SK-N-SH (cell line): ENCODE data around the gene MAP3K3. TPM values are rescaled to one million over a fixed set of nuclear protein-coding genes. Genes with fewer than 3 reads are reported as not detected.
A peak's percentile ranks its signal among the peaks of the same experiment; 100 is the strongest.

Experiments
- CTCF ChIA-PET: fragments of 300-600, 350-600 bp; formaldehyde crosslinking; extraction: SDS; loops from one replicate; lab custom pipeline; 2021; lab: Yijun Ruan, JAX
- POLR2A ChIA-PET: fragments of 350-600 bp; sonication (Branson Sonifier 250); formaldehyde crosslinking; extraction: SDS; loops from one replicate; lab custom pipeline; 2020; ENCODE audit warnings: antibody characterized with exemption, inconsistent platforms; lab: Yijun Ruan, JAX
- DNase-seq: peaks from one replicate; pipeline ENCODE4 v3.0.0; 2012
- H2AFZ ChIP-seq: fragments of 200-600 bp; sonication (generic); 2 replicates; pipeline ENCODE4 v1.8.1; 2016; ENCODE audit warnings: antibody characterized with exemption, mild to moderate bottlenecking, low read depth
- H3F3A ChIP-seq: fragments of 200-600 bp; sonication (generic); replicated peaks from 2 replicates; pipeline ENCODE3; 2016; ENCODE audit warnings: antibody characterized with exemption, mild to moderate bottlenecking; ENCODE audit not compliant: insufficient read depth
- H3K27ac ChIP-seq, 2 experiments: fragments of 200-500 bp in 1 of 2; fragments of 200-600 bp in 1 of 2; sonication (Bioruptor generic) in 1 of 2; sonication (generic), shearing (Covaris generic) in 1 of 2; 2 replicates each; pipeline versions ENCODE4 v1.5.1 to v1.6.1; 2014 to 2016; ENCODE audit warnings: low read depth in 2 of 2, inconsistent platforms in 1 of 2, low read length in 1 of 2, mild to moderate bottlenecking in 1 of 2, mixed read lengths in 1 of 2
- H3K27me3 ChIP-seq: fragments of 200-600 bp; sonication (generic), shearing (Covaris generic); 2 replicates; pipeline ENCODE4 v1.6.1; 2016; ENCODE audit warnings: mixed run types; ENCODE audit not compliant: insufficient read depth
- H3K36me3 ChIP-seq, 2 experiments: fragments of 200-500 bp in 1 of 2; fragments of 200-600 bp in 1 of 2; sonication (Bioruptor generic) in 1 of 2; sonication (generic) in 1 of 2; replicated peaks in 1 of 2; 2 replicates each; pipeline versions ENCODE3 to v1.5.1; 2014 to 2016; ENCODE audit warnings: low read length in 1 of 2, mild to moderate bottlenecking in 1 of 2; ENCODE audit not compliant: insufficient read depth in 2 of 2, control insufficient read depth in 1 of 2
- H3K4me1 ChIP-seq, 2 experiments: fragments of 200-500 bp in 1 of 2; fragments of 200-600 bp in 1 of 2; sonication (Bioruptor generic) in 1 of 2; sonication (generic), shearing (Covaris generic) in 1 of 2; 2 replicates each; pipeline versions ENCODE4 v1.5.1 to v1.6.1; 2014 to 2016; ENCODE audit warnings: low read depth in 1 of 2, low read length in 1 of 2, mixed run types in 1 of 2; ENCODE audit not compliant: insufficient read depth in 2 of 2, control insufficient read depth in 1 of 2
- H3K4me2 ChIP-seq: fragments of 200-600 bp; sonication (generic), shearing (Covaris generic); 2 replicates; pipeline ENCODE4 v1.6.1; 2017; ENCODE audit warnings: mixed run types
- H3K4me3 ChIP-seq, 2 experiments: fragments of 200-500 bp in 1 of 2; fragments of 200-600 bp in 1 of 2; sonication (Bioruptor generic) in 1 of 2; sonication (generic), shearing (Covaris generic) in 1 of 2; 2 replicates each; pipeline versions ENCODE4 v1.5.1 to v1.8.1; 2014 to 2016; ENCODE audit warnings: low read depth in 2 of 2, inconsistent platforms in 1 of 2, low read length in 1 of 2, mild to moderate bottlenecking in 1 of 2, mixed read lengths in 1 of 2, moderate library complexity in 1 of 2
- H3K79me2 ChIP-seq: fragments of 200-600 bp; sonication (generic); 2 replicates; pipeline ENCODE4 v1.8.1; 2017; ENCODE audit warnings: mild to moderate bottlenecking; ENCODE audit not compliant: insufficient read depth
- H3K9ac ChIP-seq: fragments of 200-600 bp; sonication (generic); 2 replicates; pipeline ENCODE4 v1.6.1; 2017; ENCODE audit warnings: mixed run types
- H3K9me2 ChIP-seq: fragments of 200-600 bp; sonication (generic); 2 replicates; pipeline ENCODE4 v1.6.1; 2017; ENCODE audit warnings: mixed run types
- H3K9me3 ChIP-seq: fragments of 200-600 bp; sonication (generic); 2 replicates; pipeline ENCODE4 v1.6.1; 2017; ENCODE audit warnings: mixed run types, mild to moderate bottlenecking, moderate library complexity
- H4K20me1 ChIP-seq: fragments of 200-600 bp; sonication (generic); 2 replicates; pipeline ENCODE4 v1.6.1; 2017; ENCODE audit warnings: mild to moderate bottlenecking, mixed run types; ENCODE audit not compliant: insufficient read depth
- CHD2 ChIP-seq: fragments of 150-350 bp; IDR thresholded peaks from 2 replicates; pipeline ENCODE4 v1.6.1; 2018; ENCODE audit warnings: low read length; ENCODE audit not compliant: partially characterized antibody
- ELF1 ChIP-seq: IDR thresholded peaks from 2 replicates; pipeline ENCODE4 v1.4.0; 2012
- EP300 ChIP-seq, 2 experiments: IDR thresholded peaks; 2 replicates each; pipeline versions ENCODE4 v1.4.0 to v1.6.1; 2012; ENCODE audit warnings: borderline replicate concordance in 1 of 2, low read depth in 1 of 2, low read length in 1 of 2
- EZH2phosphoT487 ChIP-seq: fragments of 200-600 bp; sonication (generic); IDR thresholded peaks from 2 replicates; pipeline ENCODE4 v1.6.1; 2017; ENCODE audit warnings: low read depth, mixed run types, mild to moderate bottlenecking, antibody characterized with exemption, moderate library complexity, borderline replicate concordance
- FOSL2 ChIP-seq: IDR thresholded peaks from 2 replicates; pipeline ENCODE4 v1.4.0; 2012; ENCODE audit warnings: low read depth, mild to moderate bottlenecking, moderate library complexity, borderline replicate concordance
- FOXJ3 ChIP-seq: sonication (generic); formaldehyde crosslinking; IDR thresholded peaks from 2 replicates; pipeline ENCODE4 v1.5.1; 2020; ENCODE audit warnings: mild to moderate bottlenecking, missing genetic modification reagents
- GABPA ChIP-seq: IDR thresholded peaks from 2 replicates; pipeline ENCODE4 v1.4.0; 2012; ENCODE audit warnings: low read depth, mild to moderate bottlenecking
- GATA2 ChIP-seq: sonication (generic); formaldehyde crosslinking; IDR thresholded peaks from 2 replicates; pipeline ENCODE4 v1.5.0; 2020; ENCODE audit warnings: mild to moderate bottlenecking, missing genetic modification reagents
- JUND ChIP-seq: IDR thresholded peaks from 2 replicates; pipeline ENCODE4 v1.4.0; 2012
- MAX ChIP-seq: IDR thresholded peaks from 2 replicates; pipeline ENCODE4 v1.4.0; 2012; ENCODE audit warnings: low read depth
- MEF2A ChIP-seq: IDR thresholded peaks from 2 replicates; pipeline ENCODE4 v1.4.0; 2012; ENCODE audit warnings: low read depth, borderline replicate concordance
- MXI1 ChIP-seq: IDR thresholded peaks from 2 replicates; pipeline ENCODE4 v1.6.1; 2012; ENCODE audit warnings: mild to moderate bottlenecking, low read depth, low read length, improper control_type of control experiment
- RAD21 ChIP-seq: IDR thresholded peaks from 2 replicates; pipeline ENCODE4 v1.6.1; 2012; ENCODE audit warnings: mild to moderate bottlenecking, low read length
- RCOR1 ChIP-seq: fragments of 150-350 bp; IDR thresholded peaks from 2 replicates; pipeline ENCODE4 v1.6.1; 2017; ENCODE audit warnings: antibody characterized with exemption, low read length
- REST ChIP-seq: IDR thresholded peaks from 2 replicates; pipeline ENCODE4 v1.6.1; 2012; ENCODE audit warnings: mild to moderate bottlenecking, low read depth, low read length, moderate library complexity
- RXRA ChIP-seq: IDR thresholded peaks from 2 replicates; pipeline ENCODE4 v1.4.0; 2012; ENCODE audit warnings: low read depth, mild to moderate bottlenecking, borderline replicate concordance
- WGBS: methylation state at CpG from one replicate; pipeline ENCODE4 v1.1.6; 2017; ENCODE audit warnings: low lambda C conversion rate; 5-methylcytosine and 5-hydroxymethylcytosine counted together
- polyA plus RNA-seq, 3 experiments: library from polyadenylated mRNA; depleted of rRNA; stranded (reverse); fragments of >200 nt; gene quantifications; 2 replicates each; pipeline ENCODE4 v1.2.3, GENCODE V29; 2012
- TF ChIP-seq, protein P1 (sequence below): IDR thresholded peaks from 2 replicates; pipeline ENCODE4; 2012
- TF ChIP-seq, protein P2 (sequence below): fragments of 150-350 bp; IDR thresholded peaks from 2 replicates; pipeline ENCODE4 v1.6.1; 2016; ENCODE audit warnings: mild to moderate bottlenecking, low read depth, low read length

MAP3K3 gene
- polyA plus RNA-seq, 1 of the 3 experiments (the other 2 are of a cell fraction), result 25.3 TPM

DNA sequence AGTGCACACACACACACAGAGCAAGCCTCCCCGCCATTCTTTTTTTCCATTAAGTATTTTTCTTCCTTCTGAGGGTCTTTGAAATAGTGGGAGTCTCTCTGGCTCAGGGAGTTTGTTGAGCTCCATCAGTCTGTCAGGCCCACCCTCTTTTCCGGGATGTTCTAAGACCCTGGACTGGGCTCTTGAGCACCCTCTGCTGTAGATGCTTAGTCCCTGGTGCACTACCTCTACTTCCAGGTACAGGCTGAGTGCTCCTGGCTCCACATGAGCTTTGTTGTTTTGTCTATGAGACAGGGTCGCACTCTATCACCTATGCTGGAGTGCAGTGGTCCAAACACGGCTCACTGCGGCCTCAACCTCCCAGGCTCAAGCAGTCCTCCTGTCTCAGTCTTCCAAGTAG lies 57.0 kb downstream of the MAP3K3 start:
- no peak for DNase-seq
- Histone ChIP-seq H2AFZ (no peak overlapping the region), H3F3A (peaks cover 20% of the 10 kb centered on the region), H3K4me2 (no peak overlapping the region), H3K4me1 (peaks cover 26 to 43% of the 10 kb centered on the region in 2 experiments), H3K4me3 (no peak overlapping the region), H3K27ac (no peak overlapping the region), H3K9me2 (no peaks in the 10 kb centered on the region), H3K27me3 (no peaks in the 10 kb centered on the region), H3K36me3 (peaks cover 20 to 38% of the 10 kb centered on the region in 2 experiments), H3K9me3 (no peaks in the 10 kb centered on the region), H3K79me2 (no peaks in the 10 kb centered on the region), H3K9ac (no peak overlapping the region), H4K20me1 (peaks cover 4% of the 10 kb centered on the region; the same call in 1 of the 2 replicates)
- POLR2A ChIA-PET, result interaction anchor here (2.9 kb wide), 1 partner anchor 14 kb away, joined by 12 read pairs; no protein-coding TSS in a partner anchor
- TF ChIP-seq RXRA (no peak), GATA2 (CRISPR knock-in tag) (no peak), FOXJ3 (no peak), EP300 (IDR thresholded peaks at IDR 0.05; ENCODE audit: borderline replicate concordance in 1 of 2, low read depth in 1 of 2, low read length in 1 of 2) (no peak), RAD21 (no peak)
- WGBS, result 91% methylated on average over 5 of the region's 5 CpGs
- CTCF ChIA-PET, result interaction anchor here (0.5 to 17.5 kb wide), 5 partner anchors 13 to 411 kb away, joined by 3 to 233 read pairs (median 3); no protein-coding TSS in a partner anchor

DNA sequence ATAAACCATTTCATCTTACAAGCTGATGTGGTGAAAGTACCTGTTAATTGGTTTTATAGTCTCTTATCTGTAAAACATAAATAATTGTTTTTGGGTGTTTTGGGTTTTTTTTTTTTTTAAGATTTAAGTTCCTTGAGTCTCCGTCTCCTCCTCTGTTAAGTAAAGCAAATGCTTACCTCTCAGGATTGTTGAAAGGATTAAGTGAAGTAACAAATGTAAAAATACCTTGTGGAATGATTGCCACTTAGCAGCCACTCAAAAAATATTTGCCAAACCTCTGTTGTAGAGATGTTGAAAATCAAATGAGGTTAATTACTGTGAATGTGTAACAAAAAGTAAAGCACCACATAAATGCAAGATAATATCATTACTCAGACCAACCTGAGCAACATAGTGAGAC lies 58.5 kb downstream of the MAP3K3 start:
- POLR2A ChIA-PET, result interaction anchor here (1.5 to 2.9 kb wide), 2 partner anchors 13 to 15 kb away, joined by 3 to 12 read pairs; no protein-coding TSS in a partner anchor
- no peaks in the 10 kb centered on the region for H3K9me2 ChIP-seq
- CTCF ChIA-PET, result interaction anchor here (1.0 to 17.5 kb wide), 5 partner anchors 9 to 255 kb away, joined by 3 to 233 read pairs (median 7); no protein-coding TSS in a partner anchor

GRCh38 chr17:63681530-63681929 lies 59.3 kb downstream of the MAP3K3 start:
- ChIA-PET POLR2A (interaction anchor here (1.2 to 1.5 kb wide), 2 partner anchors 13 to 14 kb away, joined by 3 to 4 read pairs; no protein-coding TSS in a partner anchor), CTCF (interaction anchor here (0.8 to 17.5 kb wide), 6 partner anchors 10 to 256 kb away, joined by 3 to 233 read pairs (median 4); no protein-coding TSS in a partner anchor)
- Histone ChIP-seq H3K36me3 (peaks cover 26 to 47% of the 10 kb centered on the region in 2 experiments), H3K4me2 (no peak overlapping the region), H3K27me3 (no peaks in the 10 kb centered on the region), H4K20me1 (no peaks in the 10 kb centered on the region), H3K9me2 (no peaks in the 10 kb centered on the region), H3K9me3 (no peaks in the 10 kb centered on the region), H2AFZ (no peak overlapping the region), H3K4me1 (peaks cover 4 to 23% of the 10 kb centered on the region in 2 experiments), H3K9ac (no peak overlapping the region), H3K4me3 (no peak overlapping the region), H3K27ac (peak overlapping the region in 1 of 2 experiments; percentile 1; a peak in 1 of 4 replicates), H3F3A (peaks cover under 1% of the 10 kb centered on the region), H3K79me2 (no peaks in the 10 kb centered on the region)
- no peak for TF ChIP-seq MAX
- TF ChIP-seq, protein P1, sequence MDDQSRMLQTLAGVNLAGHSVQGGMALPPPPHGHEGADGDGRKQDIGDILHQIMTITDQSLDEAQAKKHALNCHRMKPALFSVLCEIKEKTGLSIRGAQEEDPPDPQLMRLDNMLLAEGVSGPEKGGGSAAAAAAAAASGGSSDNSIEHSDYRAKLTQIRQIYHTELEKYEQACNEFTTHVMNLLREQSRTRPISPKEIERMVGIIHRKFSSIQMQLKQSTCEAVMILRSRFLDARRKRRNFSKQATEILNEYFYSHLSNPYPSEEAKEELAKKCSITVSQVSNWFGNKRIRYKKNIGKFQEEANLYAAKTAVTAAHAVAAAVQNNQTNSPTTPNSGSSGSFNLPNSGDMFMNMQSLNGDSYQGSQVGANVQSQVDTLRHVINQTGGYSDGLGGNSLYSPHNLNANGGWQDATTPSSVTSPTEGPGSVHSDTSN, result no peak
- no peak for TF ChIP-seq REST
- no peak for TF ChIP-seq JUND
- no peak for TF ChIP-seq CHD2
- no peak for TF ChIP-seq FOSL2
- TF ChIP-seq, protein P2, sequence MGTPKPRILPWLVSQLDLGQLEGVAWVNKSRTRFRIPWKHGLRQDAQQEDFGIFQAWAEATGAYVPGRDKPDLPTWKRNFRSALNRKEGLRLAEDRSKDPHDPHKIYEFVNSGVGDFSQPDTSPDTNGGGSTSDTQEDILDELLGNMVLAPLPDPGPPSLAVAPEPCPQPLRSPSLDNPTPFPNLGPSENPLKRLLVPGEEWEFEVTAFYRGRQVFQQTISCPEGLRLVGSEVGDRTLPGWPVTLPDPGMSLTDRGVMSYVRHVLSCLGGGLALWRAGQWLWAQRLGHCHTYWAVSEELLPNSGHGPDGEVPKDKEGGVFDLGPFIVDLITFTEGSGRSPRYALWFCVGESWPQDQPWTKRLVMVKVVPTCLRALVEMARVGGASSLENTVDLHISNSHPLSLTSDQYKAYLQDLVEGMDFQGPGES, result no peak
- no peak for TF ChIP-seq EP300 (IDR thresholded peaks at IDR 0.05; ENCODE audit: borderline replicate concordance in 1 of 2, low read depth in 1 of 2, low read length in 1 of 2)
- DNase-seq, result no peak
- 88% methylated on average over 8 of the region's 8 CpGs for WGBS

More for the DNA sequence above, 58.5 kb downstream of the MAP3K3 start:
- Histone ChIP-seq H4K20me1 (peaks cover 4% of the 10 kb centered on the region; the same call in 1 of the 2 replicates), H2AFZ (no peak overlapping the region), H3K4me1 (peaks cover 12 to 31% of the 10 kb centered on the region in 2 experiments), H3K9me3 (no peaks in the 10 kb centered on the region), H3K27ac (no peak overlapping the region; a peak in 1 of 4 replicates), H3K4me3 (no peak overlapping the region), H3K4me2 (no peak overlapping the region), H3K27me3 (no peaks in the 10 kb centered on the region), H3K9ac (no peak overlapping the region), H3F3A (peaks cover 8% of the 10 kb centered on the region), H3K79me2 (no peaks in the 10 kb centered on the region), H3K36me3 (peaks cover 22 to 45% of the 10 kb centered on the region in 2 experiments)
- WGBS, result 95% methylated on average over 1 of the region's 1 CpG
- TF ChIP-seq RXRA (no peak), CHD2 (no peak), GABPA (no peak), EZH2phosphoT487 (no peak), ELF1 (no peak), RCOR1 (no peak), MXI1 (no peak), MEF2A (no peak)
- DNase-seq, result no peak
